SJSA1 (cell line): ENCODE results near the gene METAP2. TPM values are rescaled to one million over a fixed set of nuclear protein-coding genes. Genes with fewer than 3 reads are reported as not detected.

ENCODE experiments used
- DNase-seq, 2 experiments: peaks; one replicate each; pipeline ENCODE4 v3.0.0-alpha.2; 2015 to 2020; ENCODE audit warnings: low spot score in 2 of 2, low read depth in 1 of 2
- H3K27ac ChIP-seq: fragments of 250-450 bp; sonication (Bioruptor Pico); 2 replicates; pipeline ENCODE4 v1.5.1; 2020; ENCODE audit warnings: mild to moderate bottlenecking, moderate library complexity
- H3K27me3 ChIP-seq: fragments of 250-450 bp; sonication (Bioruptor Pico); replicated peaks from 2 replicates; pipeline ENCODE4 v1.5.1; 2020; ENCODE audit warnings: mild to moderate bottlenecking, moderate library complexity
- H3K36me3 ChIP-seq: fragments of 250-450 bp; sonication (Bioruptor Pico); 2 replicates; pipeline ENCODE4 v1.5.1; 2020; ENCODE audit warnings: mild to moderate bottlenecking
- H3K4me1 ChIP-seq: fragments of 250-450 bp; sonication (Bioruptor Pico); replicated peaks from 2 replicates; pipeline ENCODE4 v1.6.1; 2021; ENCODE audit warnings: mild to moderate bottlenecking
- H3K4me3 ChIP-seq: fragments of 250-450 bp; sonication (Bioruptor Pico); 2 replicates; pipeline ENCODE4 v1.5.1; 2020; ENCODE audit warnings: mild to moderate bottlenecking
- H3K9me3 ChIP-seq: fragments of 250-450 bp; sonication (Bioruptor Pico); replicated peaks from 2 replicates; pipeline ENCODE4 v1.5.1; 2020; ENCODE audit warnings: mild to moderate bottlenecking
- total RNA-seq: library from RNA; depleted of rRNA; stranded (reverse); fragments of >200 nt; shearing (Covaris generic); gene quantifications from 2 replicates; pipeline ENCODE4 v1.2.3, GENCODE V29; 2014

The METAP2 gene
- total RNA-seq, 1 experiment from 2014 or later, result 104 TPM

GRCh38 chr12:95538656-95539055, 64.7 kb downstream of the METAP2 start:
- no peaks in the 10 kb centered on the region for H3K4me1 ChIP-seq
- no peaks in the 10 kb centered on the region for H3K27me3 ChIP-seq
- H3K27ac ChIP-seq, result no peak overlapping the region
- DNase-seq, result no peak
- no peaks in the 10 kb centered on the region for H3K9me3 ChIP-seq
- H3K4me3 ChIP-seq, result no peak overlapping the region
- H3K36me3 ChIP-seq, result no peaks in the 10 kb centered on the region

GRCh38 chr12:95541436-95541835, 67.5 kb downstream of the METAP2 start:
- no peak overlapping the region for H3K27ac ChIP-seq
- H3K36me3 ChIP-seq, result no peaks in the 10 kb centered on the region
- H3K4me1 ChIP-seq, result no peaks in the 10 kb centered on the region; the same call in 1 of the 2 replicates
- H3K9me3 ChIP-seq, result no peaks in the 10 kb centered on the region
- H3K27me3 ChIP-seq, result no peaks in the 10 kb centered on the region
- H3K4me3 ChIP-seq, result no peak overlapping the region
- no peak for DNase-seq

- Histone ChIP-seq H3K27me3 (no peaks in the 10 kb centered on the region), H3K9me3 (no peaks in the 10 kb centered on the region), H3K4me3 (no peak overlapping the region), H3K4me1 (peaks cover 7% of the 10 kb centered on the region), H3K36me3 (no peaks in the 10 kb centered on the region), H3K27ac (no peak overlapping the region)
- no peak for DNase-seq
Measured at GRCh38 chr12:95543305-95543704, 69.4 kb downstream of the METAP2 start.

GRCh38 chr12:95544756-95545155, 70.8 kb downstream of the METAP2 start:
- DNase-seq, result no peak
- 0 out of 2 replicates have a peak, but pooled peaks cover 3% of the 10 kb centered on the region for H3K36me3 ChIP-seq
- no peaks in the 10 kb centered on the region for H3K27me3 ChIP-seq
- H3K4me1 ChIP-seq, result peaks cover 7% of the 10 kb centered on the region
- H3K27ac ChIP-seq, result no peak overlapping the region
- H3K4me3 ChIP-seq, result no peak overlapping the region
- H3K9me3 ChIP-seq, result peaks cover 9% of the 10 kb centered on the region

GRCh38 chr12:95545303-95545702, 71.4 kb downstream of the METAP2 start:
- peaks cover 7% of the 10 kb centered on the region for H3K4me1 ChIP-seq
- H3K27ac ChIP-seq, result no peak overlapping the region
- H3K36me3 ChIP-seq, result 0 out of 2 replicates have a peak, but pooled peaks cover 3% of the 10 kb centered on the region
- no peak overlapping the region for H3K4me3 ChIP-seq
- DNase-seq, result no peak
- H3K9me3 ChIP-seq, result peaks cover 9% of the 10 kb centered on the region
- H3K27me3 ChIP-seq, result no peaks in the 10 kb centered on the region

GRCh38 chr12:95545731-95546490, 72.0 kb downstream of the METAP2 start:
- H3K27ac ChIP-seq, result no peak overlapping the region
- no peak for DNase-seq
- H3K27me3 ChIP-seq, result no peaks in the 10 kb centered on the region
- no peak overlapping the region for H3K4me3 ChIP-seq
- 0 out of 2 replicates have a peak, but pooled peaks cover 3% of the 10 kb centered on the region for H3K36me3 ChIP-seq
- H3K9me3 ChIP-seq, result peaks cover 9% of the 10 kb centered on the region
- H3K4me1 ChIP-seq, result peaks cover 7% of the 10 kb centered on the region

- Histone ChIP-seq H3K9me3 (peaks cover 9% of the 10 kb centered on the region), H3K4me3 (no peak overlapping the region), H3K4me1 (peaks cover 7% of the 10 kb centered on the region), H3K27ac (no peak overlapping the region), H3K36me3 (0 out of 2 replicates have a peak, but pooled peaks cover 3% of the 10 kb centered on the region), H3K27me3 (no peaks in the 10 kb centered on the region)
- DNase-seq, result no peak
Measured at GRCh38 chr12:95546491-95546813, 72.5 kb downstream of the METAP2 start.

GRCh38 chr12:95547522-95548055, 73.6 kb downstream of the METAP2 start:
- H3K27ac ChIP-seq, result no peak overlapping the region
- peak overlapping the region; percentile 69 for H3K4me3 ChIP-seq
- H3K27me3 ChIP-seq, result no peaks in the 10 kb centered on the region

GRCh38 chr12:95548056-95548538, 74.1 kb downstream of the METAP2 start:
- Histone ChIP-seq H3K36me3 (0 out of 2 replicates have a peak, but pooled peaks cover 3% of the 10 kb centered on the region), H3K27me3 (no peaks in the 10 kb centered on the region), H3K9me3 (peaks cover 9% of the 10 kb centered on the region), H3K27ac (no peak overlapping the region), H3K4me3 (peak overlapping the region; percentile 69), H3K4me1 (peaks cover 7% of the 10 kb centered on the region)
- peak; percentile 20 to 43 for DNase-seq

More at GRCh38 chr12:95547522-95548055, 73.6 kb downstream of the METAP2 start:
- H3K9me3 ChIP-seq, result peaks cover 9% of the 10 kb centered on the region
- H3K4me1 ChIP-seq, result peaks cover 7% of the 10 kb centered on the region
- H3K36me3 ChIP-seq, result 0 out of 2 replicates have a peak, but pooled peaks cover 3% of the 10 kb centered on the region
- peak in 1 of 2 experiments; percentile 4 for DNase-seq

- Histone ChIP-seq H3K9me3 (peaks cover 9% of the 10 kb centered on the region), H3K27ac (no peak overlapping the region), H3K27me3 (no peaks in the 10 kb centered on the region), H3K4me1 (peaks cover 7% of the 10 kb centered on the region), H3K36me3 (0 out of 2 replicates have a peak, but pooled peaks cover 3% of the 10 kb centered on the region), H3K4me3 (peak overlapping the region; percentile 69)
- peak; percentile 41 to 52 for DNase-seq
Measured at GRCh38 chr12:95548539-95549391, 74.8 kb downstream of the METAP2 start.

- Histone ChIP-seq H3K9me3 (peaks cover 9% of the 10 kb centered on the region), H3K4me3 (no peak overlapping the region), H3K4me1 (peaks cover 7% of the 10 kb centered on the region), H3K36me3 (0 out of 2 replicates have a peak, but pooled peaks cover 3% of the 10 kb centered on the region), H3K27ac (no peak overlapping the region), H3K27me3 (no peaks in the 10 kb centered on the region)
- DNase-seq, result no peak
Measured at GRCh38 chr12:95549392-95550084, 75.6 kb downstream of the METAP2 start.

- H3K4me1 ChIP-seq, result peaks cover 7% of the 10 kb centered on the region
- H3K4me3 ChIP-seq, result no peak within 1 kb of the TSS
- DNase-seq, result no peak
- 0 out of 2 replicates have a peak, but pooled peaks cover 3% of the 10 kb centered on the region for H3K36me3 ChIP-seq
- peaks cover 9% of the 10 kb centered on the region for H3K9me3 ChIP-seq
- no peaks in the 10 kb centered on the region for H3K27me3 ChIP-seq
- no peak within 1 kb of the TSS for H3K27ac ChIP-seq
Measured at GRCh38 chr12:95551305-95551704, 77.4 kb downstream of the METAP2 start, which contains the start of gene USP44. Gene USP44, minus strand, starts transcription at chr12:95551476. Its CDS starts 17,220 bp downstream, at chr12:95534256.
